Liver (tissue), 9 donors: ENCODE results near the gene WIPF2. TPM values are rescaled to one million over a fixed set of nuclear protein-coding genes. Genes with fewer than 3 reads are reported as not detected.

Experiments
- DNase-seq: peaks from one replicate; pipeline ENCODE4 v3.0.0-alpha.2; 2017; ENCODE audit warnings: low spot score
- H3K27ac ChIP-seq, 2 donors: one replicate each; pipeline ENCODE4 v1.7.0; 2013; ENCODE audit warnings: inconsistent platforms in 2 of 2, low read length in 2 of 2, control low read depth in 1 of 2, low read depth in 1 of 2, mild to moderate bottlenecking in 1 of 2
- H3K27me3 ChIP-seq, 4 donors: one replicate each; pipeline versions ENCODE4 v1.6.1 to v1.7.0; 2013; ENCODE audit warnings: low read length in 3 of 4, inconsistent platforms in 1 of 4, mild to moderate bottlenecking in 1 of 4, moderate library complexity in 1 of 4; ENCODE audit not compliant: control insufficient read depth in 4 of 4, insufficient read depth in 4 of 4
- H3K36me3 ChIP-seq, 4 donors: one replicate each; pipeline versions ENCODE4 v1.6.1 to v1.7.0; 2013; ENCODE audit warnings: low read length in 3 of 4, mild to moderate bottlenecking in 3 of 4, low read depth in 1 of 4, moderate library complexity in 1 of 4; ENCODE audit not compliant: control insufficient read depth in 4 of 4, insufficient read depth in 3 of 4
- H3K4me1 ChIP-seq, 4 donors: one replicate each; pipeline versions ENCODE4 v1.6.1 to v1.7.0; 2013; ENCODE audit warnings: low read length in 3 of 4, mild to moderate bottlenecking in 3 of 4, moderate library complexity in 1 of 4; ENCODE audit not compliant: control insufficient read depth in 4 of 4, insufficient read depth in 4 of 4
- H3K4me3 ChIP-seq, 3 donors: one replicate each; pipeline versions ENCODE4 v1.6.1 to v1.7.0; 2013; ENCODE audit warnings: low read length in 3 of 3, control low read depth in 1 of 3, low read depth in 1 of 3, mild to moderate bottlenecking in 1 of 3
- H3K9ac ChIP-seq, 2 donors: one replicate each; pipeline ENCODE4 v1.7.0; 2013; ENCODE audit warnings: low read length in 2 of 2, mild to moderate bottlenecking in 2 of 2, moderate library complexity in 2 of 2, control low read depth in 1 of 2, low read depth in 1 of 2
- H3K9me3 ChIP-seq, 4 donors: one replicate each; pipeline versions ENCODE4 v1.6.1 to v1.7.0; 2013; ENCODE audit warnings: low read length in 3 of 4; ENCODE audit not compliant: control insufficient read depth in 4 of 4
- CTCF ChIP-seq: fragments of 150-350 bp; IDR thresholded peaks from 2 replicates; pipeline ENCODE4 v1.5.1; 2017; ENCODE audit warnings: improper control_type of control experiment, low read depth, low read length; ENCODE audit not compliant: missing input control
- HNF4A ChIP-seq, 2 donors: conservative IDR thresholded peaks; 2 replicates each; pipeline ENCODE4 v1.6.1; 2016; ENCODE audit warnings: antibody characterized with exemption in 2 of 2, mild to moderate bottlenecking in 2 of 2
- HNF4G ChIP-seq: IDR thresholded peaks from 2 replicates; pipeline ENCODE4 v1.6.1; 2016; ENCODE audit warnings: antibody characterized with exemption
- JUND ChIP-seq, 2 donors: IDR thresholded peaks; 2 replicates each; pipeline ENCODE4 v1.6.1; 2016; ENCODE audit warnings: antibody characterized with exemption in 2 of 2
- NR2F2 ChIP-seq: IDR thresholded peaks from 2 replicates; pipeline ENCODE4 v1.6.1; 2016; ENCODE audit warnings: antibody characterized with exemption
- RAD21 ChIP-seq, 2 donors: IDR thresholded peaks; 2 replicates each; pipeline ENCODE4 v1.6.1; 2016; ENCODE audit warnings: antibody characterized with exemption in 2 of 2, mild to moderate bottlenecking in 2 of 2
- RXRA ChIP-seq, 2 donors: IDR thresholded peaks; 2 replicates each; pipeline ENCODE4 v1.6.1; 2017 to 2018; ENCODE audit warnings: antibody characterized with exemption in 2 of 2, mild to moderate bottlenecking in 1 of 2
- SP1 ChIP-seq: IDR thresholded peaks from 2 replicates; pipeline ENCODE4 v1.6.1; 2018; ENCODE audit warnings: antibody characterized with exemption, mild to moderate bottlenecking
- WGBS: extraction: QIAGEN DNeasy Blood & Tissue Kit; methylation state at CpG from one replicate; pipeline ENCODE4 v1.1.7; 2013; 5-methylcytosine and 5-hydroxymethylcytosine counted together
- polyA plus RNA-seq, 2 donors: library from polyadenylated mRNA; stranded (reverse) in 1 of 2; unstranded in 1 of 2; fragments of 200-250 nt in 1 of 2; fragments of >200 nt in 1 of 2; fragmentation: Nextera tagmentation in 1 of 2; extraction: Ambion mirVana in 1 of 2; gene quantifications; one replicate each; pipeline versions ENCODE4 v1.2.1 to v1.2.3, GENCODE V29; 2013 to 2015
- total RNA-seq, 2 donors: library from RNA; depleted of rRNA; stranded (reverse); fragments of >200 nt; gene quantifications; one replicate each; pipeline ENCODE4 v1.2.3, GENCODE V29; 2014
- donor health status: healthy.
- donor health status: healthy.
- donor health status: healthy.
- donor health status: healthy.
- donor health status: healthy.

WIPF2 gene
- total and polyA plus RNA-seq, 4 donors = 4.4 to 5.6 (median 5.2) TPM

- H3K4me1 ChIP-seq = peaks cover 35 to 91% (median 80%) of the 10 kb centered on the region in 4 donors
- peak overlapping the region; percentile 64 to 81 for H3K27ac ChIP-seq
- no peak for DNase-seq
- H3K9me3 ChIP-seq = no peaks in the 10 kb centered on the region
- no peaks in the 10 kb centered on the region for H3K36me3 ChIP-seq
- H3K9ac ChIP-seq = no peak overlapping the region
- TF ChIP-seq CTCF (no peak), RXRA (IDR thresholded peaks at IDR 0.05) (no peak), SP1 (no peak), HNF4A (conservative IDR thresholded peaks at IDR 0.05) (no peak), HNF4G (no peak), RAD21 (IDR thresholded peaks at IDR 0.05) (no peak)
- no peaks in the 10 kb centered on the region for H3K27me3 ChIP-seq
- WGBS = 64% methylated on average over 19 of the region's 19 CpGs
- H3K4me3 ChIP-seq = no peak overlapping the region
Observed at GRCh38 chr17:40320756-40321523, 101.8 kb downstream of the WIPF2 start.

DNA sequence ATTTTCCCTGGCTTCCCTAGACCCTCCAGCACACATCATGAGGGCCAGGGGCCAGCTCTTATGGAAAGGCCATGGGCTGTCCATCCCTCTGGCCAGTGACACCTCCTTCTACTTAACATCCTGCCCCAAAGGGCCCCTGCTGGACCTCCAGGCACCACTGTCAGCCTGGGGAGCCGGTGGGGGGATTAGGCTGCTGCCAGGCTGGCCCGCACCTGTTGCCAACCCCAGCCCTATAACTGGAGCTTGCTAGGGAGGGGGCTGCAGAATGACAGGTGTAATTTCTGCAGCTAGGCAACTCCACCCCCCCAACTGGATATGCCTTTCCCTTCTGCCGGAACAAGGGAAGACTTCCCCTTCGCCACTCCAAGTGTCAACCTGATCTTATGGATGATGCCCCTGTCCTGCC is 102.4 kb downstream of the WIPF2 start:
- peaks cover 37 to 91% (median 80%) of the 10 kb centered on the region in 4 donors for H3K4me1 ChIP-seq
- no peak for TF ChIP-seq CTCF
- TF ChIP-seq NR2F2 = no peak
- no peak for DNase-seq
- H3K27ac ChIP-seq = peak overlapping the region; percentile 64 to 81
- WGBS = 75% methylated on average over 4 of the region's 4 CpGs
- no peaks in the 10 kb centered on the region for H3K9me3 ChIP-seq
- H3K4me3 ChIP-seq = peak overlapping the region in 1 of 3 donors; percentile 22
- H3K36me3 ChIP-seq = no peaks in the 10 kb centered on the region
- no peaks in the 10 kb centered on the region for H3K27me3 ChIP-seq
- H3K9ac ChIP-seq = no peak overlapping the region

DNA sequence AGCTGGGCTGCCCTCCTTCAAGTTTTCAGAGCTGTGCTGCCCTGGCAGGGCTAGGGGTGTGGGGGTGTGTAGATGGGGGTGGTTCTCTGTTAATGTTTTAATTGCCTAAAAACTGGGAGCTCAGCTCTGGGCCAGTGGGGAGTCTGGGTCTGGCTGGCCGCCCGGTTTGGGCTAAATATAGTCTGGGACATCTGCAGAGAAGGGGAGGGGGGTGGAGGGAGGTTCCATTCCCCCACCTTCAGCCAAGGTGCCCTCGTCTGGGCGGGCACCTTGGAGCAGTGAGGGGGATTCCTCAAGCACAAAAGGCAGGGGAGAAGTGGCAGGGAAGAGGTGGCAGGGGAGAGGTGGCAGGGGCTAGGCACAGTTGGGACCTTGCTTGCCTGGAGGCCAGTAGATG is 102.9 kb downstream of the WIPF2 start:
- H3K9ac ChIP-seq = peak overlapping the region in 1 of 2 donors; percentile 26
- H3K4me1 ChIP-seq = peaks cover 37 to 91% (median 81%) of the 10 kb centered on the region in 4 donors
- peak overlapping the region in 2 of 3 donors; percentile 5 to 22 for H3K4me3 ChIP-seq
- DNase-seq = no peak
- 35% methylated on average over 4 of the region's 4 CpGs for WGBS
- TF ChIP-seq RAD21 (IDR thresholded peaks at IDR 0.05) (no peak), JUND (IDR thresholded peaks at IDR 0.05) (no peak)
- H3K27me3 ChIP-seq = no peaks in the 10 kb centered on the region
- peak overlapping the region; percentile 64 to 81 for H3K27ac ChIP-seq
- no peaks in the 10 kb centered on the region for H3K9me3 ChIP-seq
- H3K36me3 ChIP-seq = no peaks in the 10 kb centered on the region
